Mesenchymal stem cell (in vitro differentiated cells and primary cell): ENCODE data around the gene DNAJB2.

ENCODE experiments used
- DNase-seq: peaks from one replicate; pipeline ENCODE4 v3.0.0-alpha.2; 2013
- H2AFZ ChIP-seq: one replicate; pipeline ENCODE4 v1.6.1; 2013; ENCODE audit warnings: low read depth, mild to moderate bottlenecking, control low read depth, inconsistent platforms, low read length, moderate library complexity
- H2AK5ac ChIP-seq: 2 replicates; pipeline ENCODE4 v1.6.1; 2013; ENCODE audit warnings: low read length, moderate library complexity, mild to moderate bottlenecking, inconsistent platforms; ENCODE audit not compliant: severe bottlenecking
- H2BK120ac ChIP-seq: one replicate; pipeline ENCODE4 v1.6.1; 2013; ENCODE audit warnings: low read depth, mild to moderate bottlenecking, inconsistent platforms, low read length, moderate library complexity
- H2BK12ac ChIP-seq, 2 experiments: one replicate each; pipeline ENCODE4 v1.6.1; 2013; ENCODE audit warnings: inconsistent platforms in 2 of 2, low read length in 2 of 2, mild to moderate bottlenecking in 2 of 2, moderate library complexity in 2 of 2, control low read depth in 1 of 2
- H2BK15ac ChIP-seq: one replicate; pipeline ENCODE4 v1.6.1; 2013; ENCODE audit warnings: mild to moderate bottlenecking, low read depth, inconsistent platforms; ENCODE audit not compliant: poor library complexity, severe bottlenecking
- H2BK5ac ChIP-seq: 2 replicates; pipeline ENCODE4 v1.6.1; 2013; ENCODE audit warnings: low read depth, mild to moderate bottlenecking, low read length, control low read depth, inconsistent platforms; ENCODE audit not compliant: poor library complexity, severe bottlenecking
- H3K14ac ChIP-seq, 2 experiments: one replicate each; pipeline ENCODE4 v1.6.1; 2013; ENCODE audit warnings: inconsistent platforms in 2 of 2, low read length in 2 of 2, control low read depth in 1 of 2, mild to moderate bottlenecking in 1 of 2, moderate library complexity in 1 of 2
- H3K18ac ChIP-seq, 2 experiments: one replicate each; pipeline ENCODE4 v1.6.1; 2013; ENCODE audit warnings: inconsistent platforms in 2 of 2, low read length in 2 of 2, control low read depth in 1 of 2, low read depth in 1 of 2, mild to moderate bottlenecking in 1 of 2
- H3K23ac ChIP-seq, 2 experiments: one replicate each; pipeline ENCODE4 v1.6.1; 2013; ENCODE audit warnings: inconsistent platforms in 2 of 2, low read length in 2 of 2, mild to moderate bottlenecking in 2 of 2, moderate library complexity in 2 of 2, control low read depth in 1 of 2
- H3K27ac ChIP-seq: 2 replicates; pipeline ENCODE4 v1.5.1; 2013; ENCODE audit warnings: mild to moderate bottlenecking, moderate library complexity, low read length, control low read depth, inconsistent platforms; ENCODE audit not compliant: poor library complexity, severe bottlenecking
- H3K27me3 ChIP-seq, 2 experiments: 2 replicates each; pipeline versions ENCODE4 v1.6.1 to v1.7.0; 2013; ENCODE audit warnings: low read length in 2 of 2, mild to moderate bottlenecking in 2 of 2, moderate library complexity in 2 of 2, control low read depth in 1 of 2, inconsistent platforms in 1 of 2; ENCODE audit not compliant: control insufficient read depth in 1 of 2, insufficient read depth in 1 of 2
- H3K36me3 ChIP-seq, 2 experiments: 2 replicates each; pipeline versions ENCODE4 v1.6.1 to v1.7.0; 2013; ENCODE audit warnings: low read length in 2 of 2, control low read depth in 1 of 2, inconsistent platforms in 1 of 2, low read depth in 1 of 2, mild to moderate bottlenecking in 1 of 2; ENCODE audit not compliant: insufficient read depth in 2 of 2, control insufficient read depth in 1 of 2
- H3K4ac ChIP-seq, 2 experiments: one replicate each; pipeline ENCODE4 v1.6.1; 2013; ENCODE audit warnings: inconsistent platforms in 2 of 2, low read length in 2 of 2, mild to moderate bottlenecking in 2 of 2, moderate library complexity in 2 of 2, control low read depth in 1 of 2, low read depth in 1 of 2
- H3K4me1 ChIP-seq: 2 replicates; pipeline ENCODE4 v1.6.1; 2013; ENCODE audit warnings: low read depth, low read length, control low read depth; ENCODE audit not compliant: control insufficient read depth, insufficient read depth
- H3K4me2 ChIP-seq: 2 replicates; pipeline ENCODE4 v1.6.1; 2013; ENCODE audit warnings: low read length, mild to moderate bottlenecking, inconsistent platforms; ENCODE audit not compliant: poor library complexity, severe bottlenecking
- H3K4me3 ChIP-seq, 2 experiments: 2 replicates each; pipeline versions ENCODE4 v1.5.1 to v1.7.0; 2013; ENCODE audit warnings: low read length in 2 of 2, mild to moderate bottlenecking in 2 of 2, control low read depth in 1 of 2, low read depth in 1 of 2; ENCODE audit not compliant: insufficient read depth in 1 of 2
- H3K79me1 ChIP-seq: replicated peaks from 2 replicates; pipeline ENCODE4 v1.6.1; 2013; ENCODE audit warnings: mild to moderate bottlenecking, control low read depth, low read length, inconsistent platforms; ENCODE audit not compliant: poor library complexity, severe bottlenecking
- H3K9ac ChIP-seq: 2 replicates; pipeline ENCODE4 v1.7.0; 2013; ENCODE audit warnings: mild to moderate bottlenecking, low read length, moderate library complexity
- H3K9me3 ChIP-seq: 2 replicates; pipeline ENCODE4 v1.7.0; 2013; ENCODE audit warnings: mild to moderate bottlenecking, low read length; ENCODE audit not compliant: control insufficient read depth
- H4K8ac ChIP-seq: one replicate; pipeline ENCODE4 v1.6.1; 2013; ENCODE audit warnings: inconsistent platforms, mild to moderate bottlenecking, low read length, moderate library complexity
- H4K91ac ChIP-seq: one replicate; pipeline ENCODE4 v1.6.1; 2013; ENCODE audit warnings: mild to moderate bottlenecking, low read length, inconsistent platforms
- WGBS: methylation state at CpG from one replicate; pipeline ENCODE4 v1.1.7; 2013; ENCODE audit warnings: mixed read lengths; 5-methylcytosine and 5-hydroxymethylcytosine counted together

The DNAJB2 gene

GRCh38 chr2:219268294-219268693 lies 10.9 kb upstream of the DNAJB2 start:
- no peak overlapping the region for H2BK120ac ChIP-seq
- no peak overlapping the region for H3K4me2 ChIP-seq
- H4K91ac ChIP-seq = no peak overlapping the region
- H3K4me1 ChIP-seq = peaks cover 13% of the 10 kb centered on the region
- no peak overlapping the region for H3K4ac ChIP-seq
- no peak overlapping the region for H3K18ac ChIP-seq
- H3K36me3 ChIP-seq = no peaks in the 10 kb centered on the region
- H2AK5ac ChIP-seq = no peak overlapping the region
- DNase-seq = no peak
- no peak overlapping the region for H2BK15ac ChIP-seq
- H2BK5ac ChIP-seq = no peak overlapping the region
- no peaks in the 10 kb centered on the region for H3K79me1 ChIP-seq
- H3K4me3 ChIP-seq = no peak overlapping the region
- no peak overlapping the region for H2AFZ ChIP-seq
- H3K27me3 ChIP-seq = peaks cover 3 to 11% of the 10 kb centered on the region in 2 experiments
- H3K23ac ChIP-seq = no peak overlapping the region
- WGBS = 43% methylated on average over 1 of the region's 2 CpGs
- no peak overlapping the region for H3K27ac ChIP-seq
- no peak overlapping the region for H3K9ac ChIP-seq
- no peak overlapping the region for H2BK12ac ChIP-seq
- H4K8ac ChIP-seq = no peak overlapping the region
- no peaks in the 10 kb centered on the region for H3K9me3 ChIP-seq
- no peak overlapping the region for H3K14ac ChIP-seq

GRCh38 chr2:219269362-219270054 lies 9.7 kb upstream of the DNAJB2 start:
- H2AK5ac ChIP-seq = no peak overlapping the region
- H2BK15ac ChIP-seq = no peak overlapping the region
- no peak overlapping the region for H3K18ac ChIP-seq
- WGBS = 82% methylated on average over 8 of the region's 8 CpGs
- no peak overlapping the region for H2BK12ac ChIP-seq
- H3K79me1 ChIP-seq = no peaks in the 10 kb centered on the region
- H2BK5ac ChIP-seq = no peak overlapping the region
- DNase-seq = no peak
- H4K8ac ChIP-seq = no peak overlapping the region
- H3K14ac ChIP-seq = no peak overlapping the region
- H3K27ac ChIP-seq = no peak overlapping the region
- no peaks in the 10 kb centered on the region for H3K9me3 ChIP-seq
- H3K23ac ChIP-seq = no peak overlapping the region
- no peaks in the 10 kb centered on the region for H3K36me3 ChIP-seq
- H3K4me1 ChIP-seq = peaks cover 20% of the 10 kb centered on the region
- H2BK120ac ChIP-seq = no peak overlapping the region
- no peak overlapping the region for H3K4ac ChIP-seq
- H3K4me2 ChIP-seq = no peak overlapping the region
- no peak overlapping the region for H4K91ac ChIP-seq
- H3K27me3 ChIP-seq = peaks cover 3 to 11% of the 10 kb centered on the region in 2 experiments
- no peak overlapping the region for H3K4me3 ChIP-seq
- H3K9ac ChIP-seq = no peak overlapping the region
- no peak overlapping the region for H2AFZ ChIP-seq

GRCh38 chr2:219270055-219270372 lies 9.2 kb upstream of the DNAJB2 start:
- Histone ChIP-seq H3K9ac (no peak overlapping the region), H4K91ac (no peak overlapping the region), H2BK15ac (no peak overlapping the region), H3K9me3 (no peaks in the 10 kb centered on the region), H3K23ac (no peak overlapping the region), H2AK5ac (no peak overlapping the region), H3K27ac (no peak overlapping the region), H4K8ac (no peak overlapping the region), H2AFZ (no peak overlapping the region), H3K4me2 (no peak overlapping the region), H2BK12ac (no peak overlapping the region), H3K36me3 (no peaks in the 10 kb centered on the region), H3K27me3 (peaks cover 3 to 11% of the 10 kb centered on the region in 2 experiments), H3K4ac (no peak overlapping the region), H2BK120ac (no peak overlapping the region), H3K14ac (no peak overlapping the region), H3K4me3 (no peak overlapping the region), H2BK5ac (no peak overlapping the region), H3K18ac (no peak overlapping the region), H3K4me1 (peaks cover 21% of the 10 kb centered on the region), H3K79me1 (no peaks in the 10 kb centered on the region)
- WGBS = 89% methylated on average over 5 of the region's 5 CpGs
- DNase-seq = no peak

- Histone ChIP-seq H3K9me3 (no peaks in the 10 kb centered on the region), H2AK5ac (no peak overlapping the region), H3K18ac (no peak overlapping the region), H3K23ac (no peak overlapping the region), H3K4me1 (peaks cover 21% of the 10 kb centered on the region), H4K8ac (no peak overlapping the region), H3K27me3 (peaks cover 3 to 11% of the 10 kb centered on the region in 2 experiments), H4K91ac (no peak overlapping the region), H2BK12ac (no peak overlapping the region), H3K4ac (no peak overlapping the region), H3K9ac (no peak overlapping the region), H3K4me3 (no peak overlapping the region), H2BK5ac (no peak overlapping the region), H3K4me2 (no peak overlapping the region), H3K36me3 (no peaks in the 10 kb centered on the region), H3K14ac (no peak overlapping the region), H2BK120ac (no peak overlapping the region), H3K79me1 (no peaks in the 10 kb centered on the region), H2AFZ (no peak overlapping the region), H2BK15ac (no peak overlapping the region), H3K27ac (no peak overlapping the region)
- WGBS = 97% methylated on average over 2 of the region's 2 CpGs
- DNase-seq = no peak
These were observed 8.1 kb upstream of the DNAJB2 start for GRCh38 chr2:219271021-219271420.
